ENCODE data around the gene SLIT3. TPM values are rescaled to one million over a fixed set of nuclear protein-coding genes. Genes with fewer than 3 reads are reported as not detected.
A peak's percentile ranks its signal among the peaks of the same experiment; 100 is the strongest.

SLIT3 gene
- total RNA-seq, 1 donor from 2014 or later: 0.22 TPM

GRCh38 chr5:168887931-168888330 lies 413.0 kb downstream of the SLIT3 start:
- Histone ChIP-seq H3K4me3 (no peak overlapping the region), H3K9me3 (ENCODE audit: low read depth) (no peaks in the 10 kb centered on the region), H3K27ac (no peak overlapping the region), H3K36me3 (no peaks in the 10 kb centered on the region), H3K9ac (no peak overlapping the region), H3K4me2 (no peak overlapping the region), H3F3A (ENCODE audit: low read depth) (no peaks in the 10 kb centered on the region), H3K27me3 (peaks cover 12% of the 10 kb centered on the region), H3K4me1 (peaks cover 30% of the 10 kb centered on the region), H4K20me1 (ENCODE audit: low read depth) (no peaks in the 10 kb centered on the region), H2AFZ (replicated peaks) (no peak overlapping the region), H3K79me2 (ENCODE audit: low read depth) (no peaks in the 10 kb centered on the region)
- peaks cover 9% of the 10 kb centered on the region for H3K27me3 Mint-ChIP-seq (ENCODE audit: insufficient read depth, low read depth)
- no peak overlapping the region for H3K27ac Mint-ChIP-seq
- peaks cover 4% of the 10 kb centered on the region for H3K9me3 Mint-ChIP-seq
- DNase-seq (ENCODE audit: low spot score): no peak
- H3K4me1 Mint-ChIP-seq: peaks cover 35% of the 10 kb centered on the region
- TF ChIP-seq EZH2 (IDR thresholded peaks at IDR 0.05) (no peak), CTCF (IDR thresholded peaks at IDR 0.05) (no peak), EZH2phosphoT487 (IDR thresholded peaks at IDR 0.05) (no peak)
- H3K36me3 Mint-ChIP-seq: no peaks in the 10 kb centered on the region
- H3K4me3 Mint-ChIP-seq: no peak overlapping the region

- Mint-ChIP-seq H3K27me3 (ENCODE audit: insufficient read depth, low read depth) (peaks cover 4% of the 10 kb centered on the region), H3K4me1 (peaks cover 19% of the 10 kb centered on the region), H3K9me3 (peaks cover 4% of the 10 kb centered on the region), H3K4me3 (no peak overlapping the region), H3K36me3 (no peaks in the 10 kb centered on the region), H3K27ac (no peak overlapping the region)
- Histone ChIP-seq H3K4me3 (no peak overlapping the region), H3K36me3 (no peaks in the 10 kb centered on the region), H3K79me2 (ENCODE audit: low read depth) (no peaks in the 10 kb centered on the region), H3F3A (ENCODE audit: low read depth) (peaks cover 17% of the 10 kb centered on the region), H3K4me1 (peaks cover 33% of the 10 kb centered on the region), H3K9me3 (ENCODE audit: low read depth) (no peaks in the 10 kb centered on the region), H3K27ac (no peak overlapping the region), H3K4me2 (no peak overlapping the region), H2AFZ (replicated peaks) (no peak overlapping the region), H4K20me1 (ENCODE audit: low read depth) (no peaks in the 10 kb centered on the region), H3K27me3 (peaks cover 12% of the 10 kb centered on the region), H3K9ac (no peak overlapping the region)
- no peak for DNase-seq (ENCODE audit: low spot score)
- no peak for TF ChIP-seq CTCF (IDR thresholded peaks at IDR 0.05)
- no peak for TF ChIP-seq EZH2 (IDR thresholded peaks at IDR 0.05)
- TF ChIP-seq EZH2phosphoT487 (IDR thresholded peaks at IDR 0.05): no peak
Measured at GRCh38 chr5:168886157-168886556, 414.8 kb downstream of the SLIT3 start.

- peak overlapping the region; percentile 29 for H3K4me2 ChIP-seq
- no peaks in the 10 kb centered on the region for H4K20me1 ChIP-seq (ENCODE audit: low read depth)
- H3K36me3 ChIP-seq: no peaks in the 10 kb centered on the region
- Mint-ChIP-seq H3K4me3 (no peak overlapping the region), H3K9me3 (peaks cover 4% of the 10 kb centered on the region), H3K4me1 (peaks cover 19% of the 10 kb centered on the region), H3K27me3 (ENCODE audit: insufficient read depth, low read depth) (peaks cover 4% of the 10 kb centered on the region), H3K36me3 (no peaks in the 10 kb centered on the region), H3K27ac (no peak overlapping the region)
- no peak overlapping the region for H3K4me3 ChIP-seq
- peak; percentile 67 for DNase-seq (ENCODE audit: low spot score)
- no peak overlapping the region for H3K27ac ChIP-seq
- H3K79me2 ChIP-seq (ENCODE audit: low read depth): no peaks in the 10 kb centered on the region
- H3F3A ChIP-seq (ENCODE audit: low read depth): peaks cover 19% of the 10 kb centered on the region
- H3K9me3 ChIP-seq (ENCODE audit: low read depth): no peaks in the 10 kb centered on the region
- TF ChIP-seq EZH2 (IDR thresholded peaks at IDR 0.05) (no peak), EZH2phosphoT487 (IDR thresholded peaks at IDR 0.05) (no peak), CTCF (IDR thresholded peaks at IDR 0.05) (no peak)
- peaks cover 36% of the 10 kb centered on the region for H3K4me1 ChIP-seq
- peaks cover 12% of the 10 kb centered on the region for H3K27me3 ChIP-seq
- H2AFZ ChIP-seq (replicated peaks): no peak overlapping the region
- no peak overlapping the region for H3K9ac ChIP-seq
Measured at GRCh38 chr5:168885324-168886120, 415.4 kb downstream of the SLIT3 start.
